WTC11 (cell line): Measurements from ENCODE around the gene MCOLN1. TPM values are rescaled to one million over a fixed set of nuclear protein-coding genes. Genes with fewer than 3 reads are reported as not detected.
A peak's percentile ranks its signal among the peaks of the same experiment; 100 is the strongest.
"Not testable (repeated sequence)": the region's sequence is repeated elsewhere in the genome, so short reads cannot be mapped to it uniquely, and the experiment has no call there.

Experiments used
- ATAC-seq: fragments of 200-7000 bp; cut with Tn5 transposase; 2 replicates; pipeline ENCODE4 v1.10.0; 2021; ENCODE audit warnings: mild to moderate bottlenecking, moderate library complexity
- CTCF ChIA-PET: fragments of 300-600 bp; sonication (Branson Sonifier 250); formaldehyde crosslinking; loops from one replicate; lab custom pipeline; 2021; ENCODE audit warnings: antibody characterized with exemption; lab: Charles Lee
- POLR2A ChIA-PET: fragments of 350-600 bp; sonication (Branson Sonifier 250); formaldehyde crosslinking; loops from one replicate; lab custom pipeline; 2021; ENCODE audit warnings: antibody characterized with exemption; lab: Charles Lee
- DNase-seq: peaks from one replicate; pipeline ENCODE4 v3.0.0; 2021; ENCODE audit warnings: low spot score
- H3K27ac Mint-ChIP-seq: 2 replicates; pipeline ENCODE4 v1.8.0; 2021; ENCODE audit warnings: mixed read lengths
- H3K27me3 Mint-ChIP-seq: 2 replicates; pipeline ENCODE4 v1.8.0; 2021; ENCODE audit warnings: low read depth, mild to moderate bottlenecking, moderate library complexity, mixed read lengths
- H3K36me3 Mint-ChIP-seq: 2 replicates; pipeline ENCODE4 v1.8.0; 2021; ENCODE audit warnings: mixed read lengths
- H3K4me1 Mint-ChIP-seq: 2 replicates; pipeline ENCODE4 v1.8.0; 2022; ENCODE audit warnings: mixed read lengths
- H3K4me3 Mint-ChIP-seq: 2 replicates; pipeline ENCODE4 v1.8.0; 2021; ENCODE audit warnings: mild to moderate bottlenecking, moderate library complexity, mixed read lengths
- H3K9me3 Mint-ChIP-seq: 2 replicates; pipeline ENCODE4 v1.8.0; 2021; ENCODE audit warnings: mixed read lengths
- ESRRA ChIP-seq: sonication (generic); formaldehyde crosslinking; IDR thresholded peaks from 2 replicates; pipeline ENCODE4 v1.8.1; 2022; ENCODE audit warnings: mild to moderate bottlenecking, missing genetic modification reagents, borderline replicate concordance
- FOXK1 ChIP-seq: sonication (generic); formaldehyde crosslinking; IDR thresholded peaks from 2 replicates; pipeline ENCODE4 v1.8.0; 2022; ENCODE audit warnings: mild to moderate bottlenecking, moderate library complexity, missing genetic modification reagents
- FOXP1 ChIP-seq: sonication (generic); formaldehyde crosslinking; IDR thresholded peaks from 2 replicates; pipeline ENCODE4 v1.8.0; 2022; ENCODE audit warnings: missing genetic modification reagents, mild to moderate bottlenecking, moderate library complexity, borderline replicate concordance
- GTF2I ChIP-seq: fragments of 250-450 bp; sonication (Bioruptor Pico); conservative IDR thresholded peaks from 2 replicates; pipeline ENCODE4 v1.4.0; 2021; ENCODE audit warnings: mild to moderate bottlenecking
- HMGA2 ChIP-seq: fragments of 250-450 bp; sonication (Bioruptor Pico); IDR thresholded peaks from 2 replicates; pipeline ENCODE4 v1.4.0; 2021; ENCODE audit warnings: mild to moderate bottlenecking, moderate library complexity
- JAZF1 ChIP-seq: fragments of 250-450 bp; sonication (Bioruptor Pico); IDR thresholded peaks from 2 replicates; pipeline ENCODE4 v1.9.0; 2021; ENCODE audit warnings: moderate library complexity, mild to moderate bottlenecking, inconsistent platforms
- KAT7 ChIP-seq: sonication (generic); formaldehyde crosslinking; IDR thresholded peaks from 2 replicates; pipeline ENCODE4 v1.8.1; 2023; ENCODE audit warnings: missing genetic modification reagents, mild to moderate bottlenecking, borderline replicate concordance
- MYBL2 ChIP-seq: sonication (generic); formaldehyde crosslinking; IDR thresholded peaks from 2 replicates; pipeline ENCODE4 v1.8.1; 2023; ENCODE audit warnings: mild to moderate bottlenecking, moderate library complexity, missing genetic modification reagents
- NFE2L1 ChIP-seq: sonication (generic); formaldehyde crosslinking; IDR thresholded peaks from 2 replicates; pipeline ENCODE4 v1.8.1; 2023; ENCODE audit warnings: missing genetic modification reagents
- NFYB ChIP-seq: sonication (generic); formaldehyde crosslinking; conservative IDR thresholded peaks from 2 replicates; pipeline ENCODE4 v1.8.0; 2022; ENCODE audit warnings: low read depth, missing genetic modification reagents
- SMAD4 ChIP-seq: sonication (generic); formaldehyde crosslinking; IDR thresholded peaks from 2 replicates; pipeline ENCODE4 v1.8.0; 2022; ENCODE audit warnings: mild to moderate bottlenecking, missing genetic modification reagents
- ZNF423 ChIP-seq: fragments of 250-450 bp; sonication (Bioruptor Pico); IDR thresholded peaks from 2 replicates; pipeline ENCODE4 v2.1.2; 2022; ENCODE audit warnings: mild to moderate bottlenecking, moderate library complexity
- ZNF671 ChIP-seq: fragments of 250-450 bp; sonication (Bioruptor Pico); IDR thresholded peaks from 2 replicates; pipeline ENCODE4 v1.8.0; 2021; ENCODE audit warnings: mild to moderate bottlenecking
- total RNA-seq: library from RNA; stranded (reverse); gene quantifications from 3 replicates; pipeline ENCODE4 v1.2.3, GENCODE V29; 2021
- TF ChIP-seq, protein P1 (sequence below): fragments of 250-450 bp; sonication (Bioruptor Pico); IDR thresholded peaks from 2 replicates; pipeline ENCODE4 v1.9.0; 2021; ENCODE audit warnings: mild to moderate bottlenecking, borderline replicate concordance
- TF ChIP-seq, protein P2 (sequence below): sonication (generic); formaldehyde crosslinking; IDR thresholded peaks from 2 replicates; pipeline ENCODE4 v1.8.0; 2022; ENCODE audit warnings: mild to moderate bottlenecking, missing genetic modification reagents
- TF ChIP-seq, protein P3 (sequence below): sonication (generic); formaldehyde crosslinking; conservative IDR thresholded peaks from 2 replicates; pipeline ENCODE4 v1.8.1; 2022; ENCODE audit warnings: mild to moderate bottlenecking, missing genetic modification reagents
- TF ChIP-seq, protein P4 (sequence below): sonication (generic); formaldehyde crosslinking; IDR thresholded peaks from 2 replicates; pipeline ENCODE4 v1.8.1; 2022; ENCODE audit warnings: missing genetic modification reagents, borderline replicate concordance
- TF ChIP-seq, protein P5 (sequence below): sonication (generic); formaldehyde crosslinking; IDR thresholded peaks from 2 replicates; pipeline ENCODE4 v1.8.1; 2023; ENCODE audit warnings: mild to moderate bottlenecking, missing genetic modification reagents, moderate library complexity
- TF ChIP-seq, protein P6 (sequence below): sonication (generic); formaldehyde crosslinking; IDR thresholded peaks from 2 replicates; pipeline ENCODE4 v1.8.1; 2022; ENCODE audit warnings: mild to moderate bottlenecking, missing genetic modification reagents, moderate library complexity, borderline replicate concordance
- TF ChIP-seq, protein P7 (sequence below): fragments of 250-450 bp; sonication (Bioruptor Pico); IDR thresholded peaks from 2 replicates; pipeline ENCODE4 v2.1.2; 2022; ENCODE audit warnings: mild to moderate bottlenecking, moderate library complexity

The MCOLN1 gene
- total RNA-seq, 1 experiment from 2014 or later, result 19.7 TPM

DNA sequence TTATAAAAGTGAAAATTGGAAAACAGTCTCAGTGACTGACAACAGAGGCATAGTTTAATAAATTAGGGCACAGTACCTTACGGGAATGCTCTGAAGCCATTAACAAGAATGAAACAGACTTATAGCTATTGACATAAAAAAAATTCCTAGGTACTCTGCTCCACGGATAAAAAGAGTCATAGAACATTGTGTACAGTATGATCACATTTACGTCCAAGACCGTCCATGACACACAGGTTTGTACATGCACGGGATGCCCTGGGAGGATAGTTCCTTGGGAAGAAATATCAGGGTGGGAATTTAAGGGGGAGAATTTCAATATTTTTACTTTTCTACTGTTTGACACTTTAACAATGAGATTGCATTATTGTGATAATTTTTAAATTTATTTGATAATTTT lies 48.3 kb downstream of the MCOLN1 start (continued):
- TF ChIP-seq, protein P1, sequence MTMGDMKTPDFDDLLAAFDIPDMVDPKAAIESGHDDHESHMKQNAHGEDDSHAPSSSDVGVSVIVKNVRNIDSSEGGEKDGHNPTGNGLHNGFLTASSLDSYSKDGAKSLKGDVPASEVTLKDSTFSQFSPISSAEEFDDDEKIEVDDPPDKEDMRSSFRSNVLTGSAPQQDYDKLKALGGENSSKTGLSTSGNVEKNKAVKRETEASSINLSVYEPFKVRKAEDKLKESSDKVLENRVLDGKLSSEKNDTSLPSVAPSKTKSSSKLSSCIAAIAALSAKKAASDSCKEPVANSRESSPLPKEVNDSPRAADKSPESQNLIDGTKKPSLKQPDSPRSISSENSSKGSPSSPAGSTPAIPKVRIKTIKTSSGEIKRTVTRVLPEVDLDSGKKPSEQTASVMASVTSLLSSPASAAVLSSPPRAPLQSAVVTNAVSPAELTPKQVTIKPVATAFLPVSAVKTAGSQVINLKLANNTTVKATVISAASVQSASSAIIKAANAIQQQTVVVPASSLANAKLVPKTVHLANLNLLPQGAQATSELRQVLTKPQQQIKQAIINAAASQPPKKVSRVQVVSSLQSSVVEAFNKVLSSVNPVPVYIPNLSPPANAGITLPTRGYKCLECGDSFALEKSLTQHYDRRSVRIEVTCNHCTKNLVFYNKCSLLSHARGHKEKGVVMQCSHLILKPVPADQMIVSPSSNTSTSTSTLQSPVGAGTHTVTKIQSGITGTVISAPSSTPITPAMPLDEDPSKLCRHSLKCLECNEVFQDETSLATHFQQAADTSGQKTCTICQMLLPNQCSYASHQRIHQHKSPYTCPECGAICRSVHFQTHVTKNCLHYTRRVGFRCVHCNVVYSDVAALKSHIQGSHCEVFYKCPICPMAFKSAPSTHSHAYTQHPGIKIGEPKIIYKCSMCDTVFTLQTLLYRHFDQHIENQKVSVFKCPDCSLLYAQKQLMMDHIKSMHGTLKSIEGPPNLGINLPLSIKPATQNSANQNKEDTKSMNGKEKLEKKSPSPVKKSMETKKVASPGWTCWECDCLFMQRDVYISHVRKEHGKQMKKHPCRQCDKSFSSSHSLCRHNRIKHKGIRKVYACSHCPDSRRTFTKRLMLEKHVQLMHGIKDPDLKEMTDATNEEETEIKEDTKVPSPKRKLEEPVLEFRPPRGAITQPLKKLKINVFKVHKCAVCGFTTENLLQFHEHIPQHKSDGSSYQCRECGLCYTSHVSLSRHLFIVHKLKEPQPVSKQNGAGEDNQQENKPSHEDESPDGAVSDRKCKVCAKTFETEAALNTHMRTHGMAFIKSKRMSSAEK (CRISPR knock-in tag), result no peak
- no peak for TF ChIP-seq KAT7 (CRISPR knock-in tag)
- TF ChIP-seq SMAD4 (CRISPR knock-in tag), result no peak
- no peak for TF ChIP-seq FOXP1 (CRISPR knock-in tag)
- TF ChIP-seq, protein P2, sequence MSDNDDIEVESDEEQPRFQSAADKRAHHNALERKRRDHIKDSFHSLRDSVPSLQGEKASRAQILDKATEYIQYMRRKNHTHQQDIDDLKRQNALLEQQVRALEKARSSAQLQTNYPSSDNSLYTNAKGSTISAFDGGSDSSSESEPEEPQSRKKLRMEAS, result no peak
- no peak for TF ChIP-seq NFYB
- TF ChIP-seq, protein P3, sequence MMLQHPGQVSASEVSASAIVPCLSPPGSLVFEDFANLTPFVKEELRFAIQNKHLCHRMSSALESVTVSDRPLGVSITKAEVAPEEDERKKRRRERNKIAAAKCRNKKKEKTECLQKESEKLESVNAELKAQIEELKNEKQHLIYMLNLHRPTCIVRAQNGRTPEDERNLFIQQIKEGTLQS (CRISPR knock-in tag), result no peak
- TF ChIP-seq, protein P4, sequence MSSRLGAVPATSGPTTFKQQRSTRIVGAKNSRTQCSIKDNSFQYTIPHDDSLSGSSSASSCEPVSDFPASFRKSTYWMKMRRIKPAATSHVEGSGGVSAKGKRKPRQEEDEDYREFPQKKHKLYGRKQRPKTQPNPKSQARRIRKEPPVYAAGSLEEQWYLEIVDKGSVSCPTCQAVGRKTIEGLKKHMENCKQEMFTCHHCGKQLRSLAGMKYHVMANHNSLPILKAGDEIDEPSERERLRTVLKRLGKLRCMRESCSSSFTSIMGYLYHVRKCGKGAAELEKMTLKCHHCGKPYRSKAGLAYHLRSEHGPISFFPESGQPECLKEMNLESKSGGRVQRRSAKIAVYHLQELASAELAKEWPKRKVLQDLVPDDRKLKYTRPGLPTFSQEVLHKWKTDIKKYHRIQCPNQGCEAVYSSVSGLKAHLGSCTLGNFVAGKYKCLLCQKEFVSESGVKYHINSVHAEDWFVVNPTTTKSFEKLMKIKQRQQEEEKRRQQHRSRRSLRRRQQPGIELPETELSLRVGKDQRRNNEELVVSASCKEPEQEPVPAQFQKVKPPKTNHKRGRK (CRISPR knock-in tag), result no peak
- TF ChIP-seq FOXK1, result no peak
- no peak for TF ChIP-seq ZNF671 (CRISPR knock-in tag)
- no peak for TF ChIP-seq MYBL2 (CRISPR knock-in tag)
- no peak for TF ChIP-seq NFE2L1 (CRISPR knock-in tag)
- TF ChIP-seq, all 79 proteins: peak for 0

DNA sequence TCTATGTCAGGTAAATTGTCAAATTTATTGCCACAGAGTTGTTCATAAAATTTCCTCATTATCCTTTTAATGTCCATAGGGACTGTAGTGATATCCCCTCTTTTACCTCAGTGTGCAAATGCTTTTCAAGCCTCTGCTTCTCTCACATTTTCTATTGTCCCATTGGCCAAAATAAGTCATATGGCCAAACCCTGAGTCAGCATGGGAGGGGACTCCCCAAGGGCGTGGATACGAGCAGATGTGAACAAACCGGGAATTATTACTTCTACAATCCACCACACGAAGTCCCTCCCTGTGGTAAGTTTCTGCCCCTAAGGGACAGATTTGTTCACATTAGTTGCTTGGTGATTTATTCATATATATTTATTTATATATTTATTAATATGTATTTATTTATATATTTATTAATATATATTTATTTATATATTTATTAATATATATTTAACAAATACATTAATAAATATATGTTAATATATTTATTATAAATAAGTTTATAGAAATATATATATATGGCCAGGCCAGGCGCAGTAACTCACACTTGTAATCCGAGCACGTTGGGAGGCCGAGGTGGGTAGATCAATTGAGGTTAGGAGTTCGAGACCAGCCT lies 53.1 kb downstream of the MCOLN1 start:
- DNase-seq, result no peak
- no peak overlapping the region for H3K4me3 Mint-ChIP-seq
- H3K27ac Mint-ChIP-seq, result no peak overlapping the region
- POLR2A ChIA-PET, result no interaction called here
- H3K4me1 Mint-ChIP-seq, result no peaks in the 10 kb centered on the region
- H3K27me3 Mint-ChIP-seq, result peaks cover 24% of the 10 kb centered on the region
- H3K9me3 Mint-ChIP-seq, result no peaks in the 10 kb centered on the region
- H3K36me3 Mint-ChIP-seq, result no peaks in the 10 kb centered on the region
- TF ChIP-seq, protein P5, sequence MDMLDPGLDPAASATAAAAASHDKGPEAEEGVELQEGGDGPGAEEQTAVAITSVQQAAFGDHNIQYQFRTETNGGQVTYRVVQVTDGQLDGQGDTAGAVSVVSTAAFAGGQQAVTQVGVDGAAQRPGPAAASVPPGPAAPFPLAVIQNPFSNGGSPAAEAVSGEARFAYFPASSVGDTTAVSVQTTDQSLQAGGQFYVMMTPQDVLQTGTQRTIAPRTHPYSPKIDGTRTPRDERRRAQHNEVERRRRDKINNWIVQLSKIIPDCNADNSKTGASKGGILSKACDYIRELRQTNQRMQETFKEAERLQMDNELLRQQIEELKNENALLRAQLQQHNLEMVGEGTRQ (CRISPR knock-in tag), result 0 out of 2 replicates have a peak, but pooled peaks have one; percentile 7
- no peak for TF ChIP-seq ZNF423 (CRISPR knock-in tag)
- TF ChIP-seq, protein P6, sequence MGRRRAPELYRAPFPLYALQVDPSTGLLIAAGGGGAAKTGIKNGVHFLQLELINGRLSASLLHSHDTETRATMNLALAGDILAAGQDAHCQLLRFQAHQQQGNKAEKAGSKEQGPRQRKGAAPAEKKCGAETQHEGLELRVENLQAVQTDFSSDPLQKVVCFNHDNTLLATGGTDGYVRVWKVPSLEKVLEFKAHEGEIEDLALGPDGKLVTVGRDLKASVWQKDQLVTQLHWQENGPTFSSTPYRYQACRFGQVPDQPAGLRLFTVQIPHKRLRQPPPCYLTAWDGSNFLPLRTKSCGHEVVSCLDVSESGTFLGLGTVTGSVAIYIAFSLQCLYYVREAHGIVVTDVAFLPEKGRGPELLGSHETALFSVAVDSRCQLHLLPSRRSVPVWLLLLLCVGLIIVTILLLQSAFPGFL, result no peak
- TF ChIP-seq, protein P7, sequence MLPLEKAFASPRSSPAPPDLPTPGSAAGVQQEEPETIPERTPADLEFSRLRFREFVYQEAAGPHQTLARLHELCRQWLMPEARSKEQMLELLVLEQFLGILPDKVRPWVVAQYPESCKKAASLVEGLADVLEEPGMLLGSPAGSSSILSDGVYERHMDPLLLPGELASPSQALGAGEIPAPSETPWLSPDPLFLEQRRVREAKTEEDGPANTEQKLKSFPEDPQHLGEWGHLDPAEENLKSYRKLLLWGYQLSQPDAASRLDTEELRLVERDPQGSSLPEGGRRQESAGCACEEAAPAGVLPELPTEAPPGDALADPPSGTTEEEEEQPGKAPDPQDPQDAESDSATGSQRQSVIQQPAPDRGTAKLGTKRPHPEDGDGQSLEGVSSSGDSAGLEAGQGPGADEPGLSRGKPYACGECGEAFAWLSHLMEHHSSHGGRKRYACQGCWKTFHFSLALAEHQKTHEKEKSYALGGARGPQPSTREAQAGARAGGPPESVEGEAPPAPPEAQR (CRISPR knock-in tag), result no peak
- no peak for TF ChIP-seq JAZF1 (CRISPR knock-in tag)
- TF ChIP-seq SMAD4 (CRISPR knock-in tag), result no peak
- no peak for TF ChIP-seq ESRRA (CRISPR knock-in tag)
- peak; percentile 97 for TF ChIP-seq HMGA2
- TF ChIP-seq GTF2I (CRISPR knock-in tag), result no peak
- TF ChIP-seq, protein P3 (CRISPR knock-in tag), result no peak
- no peak for ATAC-seq
- CTCF ChIA-PET, result no interaction called here

DNA sequence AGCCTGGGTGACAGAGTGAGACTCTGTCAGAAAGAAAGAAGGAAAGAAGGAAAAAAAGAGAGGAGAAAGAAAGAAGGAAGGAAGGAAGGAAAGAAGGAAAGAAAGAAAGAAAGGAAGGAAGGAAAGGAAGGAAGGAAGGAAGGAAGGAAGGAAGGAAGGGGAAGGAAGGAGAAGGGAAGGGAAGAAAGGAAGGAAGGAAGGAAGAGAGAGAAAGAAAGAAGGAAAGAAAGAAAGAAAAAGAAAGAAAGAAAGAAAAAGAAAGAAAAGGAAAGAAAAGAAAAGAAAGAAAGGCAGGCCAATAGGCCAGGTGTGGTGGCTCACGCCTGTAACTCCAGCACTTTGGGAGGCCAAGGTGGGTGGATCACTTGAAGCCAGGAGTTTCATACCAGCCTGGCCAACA lies 55.0 kb downstream of the MCOLN1 start:
- ATAC-seq, result not testable (repeated sequence)
- peaks cover 24% of the 10 kb centered on the region for H3K27me3 Mint-ChIP-seq
- CTCF ChIA-PET, result interaction anchor here (1.2 to 12.1 kb wide), 2 partner anchors 9 to 103 kb away, joined by 3 to 73 read pairs; partner anchors contain the start of gene TRAPPC5

More for the DNA sequence above, 55.0 kb downstream of the MCOLN1 start:
- POLR2A ChIA-PET, H3K27ac Mint-ChIP-seq, H3K4me3 Mint-ChIP-seq, DNase-seq, H3K4me1 Mint-ChIP-seq, H3K9me3 Mint-ChIP-seq, H3K36me3 Mint-ChIP-seq: not testable (repeated sequence)
